ENCODE data around the gene RCAN1.
A peak's percentile ranks its signal among the peaks of the same experiment; 100 is the strongest.

RCAN1 gene

GRCh38 chr21:34536311-34536710 is 78.6 kb downstream of the RCAN1 start:
- DNase-seq = peak; percentile 48

DNA sequence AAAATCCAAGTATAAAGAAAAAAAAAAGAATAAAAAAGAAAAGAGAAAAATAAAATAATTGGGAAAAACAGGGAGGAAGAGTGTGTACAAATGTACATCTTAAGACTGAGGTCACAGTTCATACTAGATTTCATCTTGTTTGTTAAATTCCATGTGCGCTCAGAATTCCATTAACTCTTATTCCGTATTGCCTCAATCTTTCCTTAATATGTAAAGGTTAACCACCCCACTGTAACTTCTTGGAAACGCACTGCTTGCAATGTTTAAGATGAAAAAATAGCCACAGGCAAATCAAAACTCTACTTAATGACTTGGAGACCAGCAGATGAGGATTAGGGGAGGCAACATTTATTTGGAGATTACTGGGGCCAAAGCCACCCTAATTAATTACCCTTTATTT is 79.0 kb downstream of the RCAN1 start:
- DNase-seq = no peak

GRCh38 chr21:34534522-34534921 is 80.4 kb downstream of the RCAN1 start:
- peak; percentile 86 for DNase-seq

- DNase-seq = no peak
Measured at GRCh38 chr21:34533938-34534337, 81.0 kb downstream of the RCAN1 start.

DNA sequence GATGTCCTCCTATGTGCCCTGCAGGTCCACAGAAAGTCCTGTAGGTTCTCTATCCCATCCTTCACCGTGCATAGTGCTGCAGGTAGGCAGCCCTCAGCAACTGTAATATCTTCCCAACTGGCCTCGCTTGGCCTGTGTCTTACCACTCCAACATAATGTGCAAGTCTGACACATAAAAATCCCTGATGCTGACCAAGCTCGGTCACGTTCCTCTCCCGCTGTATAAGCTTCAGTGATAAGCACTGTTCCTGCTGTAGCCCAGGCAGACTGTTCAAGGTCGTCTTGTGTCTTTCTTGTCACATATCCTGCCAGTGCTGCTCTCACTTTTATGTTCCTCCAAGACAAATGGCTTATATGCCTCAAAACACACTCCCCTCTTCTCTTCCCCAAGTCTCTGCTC is 83.5 kb downstream of the RCAN1 start:
- no peak for DNase-seq

- DNase-seq = peak; percentile 97
Measured at GRCh38 chr21:34530261-34530660, 84.7 kb downstream of the RCAN1 start.

DNA sequence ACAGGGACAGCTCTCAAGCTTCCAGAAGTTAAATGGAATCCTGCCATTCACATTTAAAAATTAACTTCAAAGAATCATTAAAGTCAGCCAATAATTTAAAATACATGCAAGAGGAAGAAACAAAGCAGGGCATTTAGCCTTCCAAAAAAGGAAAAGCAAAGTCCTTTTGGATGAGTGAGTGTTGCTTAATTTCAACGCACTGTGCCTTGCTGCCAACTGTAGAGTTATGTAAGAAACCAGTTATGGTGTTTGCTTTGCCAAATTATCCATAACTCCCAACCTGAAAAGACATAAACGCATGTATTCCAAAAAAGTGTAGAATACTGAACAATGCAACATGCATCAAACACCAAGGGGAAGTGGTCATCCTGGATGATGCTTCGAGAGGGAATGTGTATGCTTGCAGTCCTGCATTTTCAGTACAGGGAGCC is 86.8 kb downstream of the RCAN1 start:
- DNase-seq = peak; percentile 56

DNA sequence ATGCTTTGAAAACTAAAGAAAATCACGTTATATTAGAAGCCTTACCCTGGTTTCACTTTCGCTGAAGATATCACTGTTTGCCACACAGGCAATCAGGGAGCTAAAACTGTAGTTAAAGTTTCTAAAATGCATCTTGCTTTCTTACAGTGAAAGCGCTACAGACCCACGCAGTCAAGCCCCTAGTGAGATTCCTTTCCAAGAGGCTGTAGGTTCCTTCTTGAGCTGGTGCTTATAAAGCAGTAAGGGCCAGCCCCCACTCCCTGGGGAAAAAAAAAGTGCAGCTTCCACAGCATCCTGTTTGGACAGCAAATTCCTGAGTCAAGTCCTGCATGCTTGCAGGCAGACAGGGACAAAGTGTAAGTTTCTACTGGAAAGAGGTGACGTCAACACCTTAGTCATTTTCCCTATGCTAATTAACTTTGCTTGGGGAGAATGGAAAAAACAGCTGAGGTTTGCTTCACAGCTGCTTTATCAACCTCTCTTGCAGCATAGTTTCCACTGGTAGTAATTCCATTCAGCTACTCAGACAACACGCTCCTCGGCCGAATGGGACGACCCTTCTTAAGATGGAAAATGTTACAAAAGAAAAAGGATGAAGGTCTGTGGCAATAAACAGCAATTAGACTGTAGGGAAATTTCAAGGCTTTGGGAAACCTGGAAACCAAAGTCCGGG is 88.2 kb downstream of the RCAN1 start:
- peak; percentile 100 for DNase-seq

GRCh38 chr21:34526241-34526617 is 88.7 kb downstream of the RCAN1 start:
- no peak for DNase-seq

GRCh38 chr21:34524646-34525601 is 90.0 kb downstream of the RCAN1 start:
- DNase-seq = peak; percentile 79

DNA sequence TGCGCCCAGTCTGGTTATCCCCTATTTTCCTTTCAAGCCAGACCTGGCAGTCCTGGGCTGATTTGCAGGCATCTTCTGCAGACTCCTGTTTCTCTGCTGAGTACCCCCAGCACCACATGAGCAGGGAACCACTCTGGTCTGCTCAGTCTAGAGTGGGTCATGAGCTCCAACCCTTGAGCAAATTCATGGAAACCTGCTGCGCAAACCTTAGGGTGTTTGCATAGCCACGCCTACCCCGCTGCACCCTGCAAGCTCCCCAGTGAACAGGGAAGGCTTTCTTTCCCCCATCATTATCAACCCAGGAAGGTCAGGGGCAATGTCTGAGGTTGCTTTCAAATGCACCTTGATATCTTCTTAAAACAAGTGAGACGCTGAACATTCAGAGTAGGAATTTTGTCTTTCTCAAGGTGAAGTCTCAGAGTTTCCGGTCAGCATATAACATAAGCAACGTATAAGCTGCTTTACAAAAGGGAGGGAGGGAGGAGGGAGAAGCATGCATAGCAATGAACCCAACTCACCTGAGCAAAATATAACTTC is 91.8 kb downstream of the RCAN1 start:
- DNase-seq = no peak

DNA sequence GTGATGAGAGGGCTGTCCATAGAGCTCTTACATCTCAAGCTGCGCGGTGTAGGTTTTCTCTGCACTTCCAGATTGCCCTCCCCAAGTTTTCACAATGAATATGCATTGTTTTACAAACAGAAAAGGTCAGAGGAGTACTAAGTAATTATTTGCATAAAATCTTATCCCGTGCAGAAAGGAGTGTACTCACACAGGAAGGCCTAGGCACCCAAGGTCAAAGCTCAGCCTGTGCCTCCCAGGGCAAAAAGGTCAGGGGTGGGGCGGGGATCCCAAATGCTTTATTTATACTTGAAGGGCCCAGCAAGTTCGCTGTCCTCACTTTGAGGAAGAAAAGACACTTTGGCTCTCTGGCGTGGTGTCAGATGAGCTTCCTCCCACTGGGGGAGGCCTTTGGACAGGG is 92.6 kb downstream of the RCAN1 start:
- no peak for DNase-seq

GRCh38 chr21:34521561-34521960 is 93.4 kb downstream of the RCAN1 start:
- DNase-seq = no peak

DNA sequence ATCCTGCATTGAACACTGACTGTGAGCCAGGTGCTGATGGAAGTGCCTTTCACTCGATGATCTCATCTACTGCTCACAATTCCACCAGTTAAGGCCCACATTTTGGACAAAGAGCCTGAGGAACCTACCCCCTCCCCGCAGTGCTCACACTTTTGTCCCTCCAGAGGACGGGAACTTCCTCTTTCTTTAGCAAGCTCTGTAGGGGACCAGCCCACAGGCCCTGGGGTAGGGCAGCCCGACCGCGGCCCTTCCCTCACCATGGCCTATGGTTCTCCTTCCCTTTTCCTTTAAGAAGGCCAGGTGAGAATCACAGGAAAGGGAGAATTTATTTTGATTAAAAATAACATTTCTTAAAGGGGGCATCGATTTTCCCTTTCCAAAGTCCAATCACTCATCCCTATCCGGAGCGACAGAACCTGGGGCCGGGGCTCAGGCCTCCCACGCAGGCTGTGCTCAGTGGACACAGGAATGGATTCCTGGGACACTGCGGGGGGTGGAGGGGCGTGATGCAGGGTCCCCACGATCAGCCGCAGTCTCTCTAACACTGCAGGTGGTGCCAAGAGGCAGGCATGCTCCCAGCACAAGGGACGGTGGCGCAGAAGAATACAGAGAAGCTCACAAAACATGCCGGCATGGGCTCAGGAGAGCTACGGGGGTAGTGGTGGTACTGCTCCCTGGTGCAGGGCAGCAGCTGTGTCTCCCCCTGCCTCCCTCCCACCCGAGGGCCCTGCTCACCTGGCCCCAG is 94.0 kb downstream of the RCAN1 start:
- DNase-seq = no peak

DNA sequence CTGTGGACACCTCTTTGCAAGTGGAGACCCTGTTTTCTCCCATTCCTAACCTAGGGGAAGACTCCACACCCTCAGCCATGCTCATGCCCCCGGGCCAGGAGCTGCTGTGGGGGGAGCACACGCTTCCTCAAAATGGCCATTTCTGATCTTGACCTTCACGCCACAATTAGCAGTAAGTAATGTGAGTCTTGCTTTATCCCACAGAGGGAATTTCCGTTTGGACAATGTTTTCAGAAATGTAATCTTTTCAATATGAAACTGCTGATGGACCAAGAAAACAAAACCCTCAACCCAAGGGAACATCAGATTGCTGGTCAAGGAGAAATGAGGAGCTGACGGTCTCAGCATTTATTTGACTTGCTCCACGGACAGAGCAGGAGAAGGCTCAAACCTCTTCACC is 94.6 kb downstream of the RCAN1 start:
- DNase-seq = no peak

- DNase-seq = no peak
Measured at GRCh38 chr21:34519694-34520093, 95.2 kb downstream of the RCAN1 start.

DNA sequence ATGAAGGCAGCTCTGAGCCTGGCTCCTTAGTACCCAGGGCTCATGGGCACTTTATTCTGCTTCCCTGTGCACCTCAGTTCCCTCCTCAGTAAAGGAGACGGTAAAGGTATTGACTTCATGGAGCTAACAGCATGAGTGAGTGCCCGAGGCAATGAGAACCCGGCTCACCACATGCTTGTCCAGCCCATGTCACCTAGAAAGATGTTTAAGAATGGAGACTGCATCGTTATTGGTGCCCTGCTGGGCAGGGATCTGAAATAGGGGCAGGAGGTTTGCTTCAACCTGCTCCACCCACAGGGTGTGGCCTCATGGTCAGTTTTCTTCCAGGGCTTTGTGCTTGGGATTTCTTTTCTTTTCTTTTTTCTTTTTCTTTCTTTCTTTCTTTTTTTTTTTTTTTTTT is 95.9 kb downstream of the RCAN1 start:
- no peak for DNase-seq

DNA sequence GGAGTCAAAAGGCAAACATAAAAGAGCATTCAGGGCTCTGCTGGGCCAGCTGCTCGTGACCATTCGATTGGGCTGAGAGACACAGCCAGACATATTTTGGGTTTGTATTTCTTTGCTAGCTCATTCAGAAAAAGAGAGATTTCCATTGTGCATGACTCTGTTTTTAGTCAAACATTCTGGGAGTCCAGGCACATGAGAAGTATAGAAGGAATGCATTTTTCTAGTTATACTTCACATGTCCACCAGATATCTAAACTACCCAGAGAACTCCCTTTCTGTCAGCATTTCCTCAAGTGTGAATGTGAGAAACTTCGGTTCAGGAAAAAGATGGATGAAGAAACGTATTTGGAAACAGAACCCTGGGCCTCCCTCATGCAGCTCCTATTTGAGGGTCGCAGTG is 96.6 kb downstream of the RCAN1 start:
- no peak for DNase-seq

DNA sequence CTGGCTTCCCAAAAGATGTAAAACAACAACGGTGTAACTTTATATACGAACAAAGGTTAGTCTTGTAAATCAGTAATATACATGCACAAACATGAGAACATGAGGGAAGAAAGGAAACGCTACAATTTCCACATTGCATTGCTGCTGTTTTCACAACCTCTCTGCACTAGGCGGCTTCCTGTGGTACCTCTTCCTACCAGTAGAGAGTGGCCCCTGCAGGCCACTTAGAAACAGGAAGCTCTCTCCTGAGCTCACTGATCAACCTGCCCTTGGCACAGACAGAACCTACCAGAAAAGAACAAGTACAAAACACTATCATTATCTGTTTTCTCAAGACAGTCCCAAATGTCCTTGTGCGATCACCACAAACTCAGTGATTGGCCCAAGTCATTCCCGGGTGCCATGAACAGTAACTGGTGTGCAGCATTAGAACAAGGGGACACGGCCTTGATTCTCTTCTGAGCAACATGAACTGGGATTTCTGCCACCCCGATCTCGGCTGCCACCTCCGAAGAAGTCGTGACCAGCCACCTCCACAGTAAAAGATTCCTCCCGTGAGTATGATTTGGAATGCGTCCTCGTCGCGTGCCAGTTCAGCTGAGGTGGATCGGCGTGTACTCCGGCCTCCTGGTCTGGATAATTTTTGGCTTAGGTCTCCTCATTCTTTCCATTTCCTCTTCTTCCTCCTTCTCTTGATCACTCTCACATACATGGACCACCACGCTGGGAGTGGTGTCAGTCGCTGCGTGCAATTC is 97.2 kb downstream of the RCAN1 start:
- no peak for DNase-seq

DNA sequence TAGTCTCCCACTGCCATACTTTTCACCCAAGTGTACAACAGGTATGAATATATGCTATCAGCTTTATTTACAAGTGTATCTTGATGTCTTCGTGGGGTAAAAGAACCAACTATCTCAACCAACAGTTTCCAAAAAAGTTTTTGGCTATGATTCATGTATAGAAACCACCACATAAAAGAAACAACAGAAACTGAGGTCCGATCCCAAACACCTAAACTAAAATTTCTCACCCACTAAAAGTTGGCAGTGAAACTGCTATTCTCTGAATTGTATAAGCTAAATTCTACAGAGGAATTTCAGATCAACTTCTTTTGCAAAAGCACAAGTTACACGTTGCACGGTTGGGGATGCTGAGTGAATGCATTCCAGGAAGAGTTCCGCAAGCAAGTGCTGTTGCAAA is 97.9 kb downstream of the RCAN1 start:
- DNase-seq = no peak

DNA sequence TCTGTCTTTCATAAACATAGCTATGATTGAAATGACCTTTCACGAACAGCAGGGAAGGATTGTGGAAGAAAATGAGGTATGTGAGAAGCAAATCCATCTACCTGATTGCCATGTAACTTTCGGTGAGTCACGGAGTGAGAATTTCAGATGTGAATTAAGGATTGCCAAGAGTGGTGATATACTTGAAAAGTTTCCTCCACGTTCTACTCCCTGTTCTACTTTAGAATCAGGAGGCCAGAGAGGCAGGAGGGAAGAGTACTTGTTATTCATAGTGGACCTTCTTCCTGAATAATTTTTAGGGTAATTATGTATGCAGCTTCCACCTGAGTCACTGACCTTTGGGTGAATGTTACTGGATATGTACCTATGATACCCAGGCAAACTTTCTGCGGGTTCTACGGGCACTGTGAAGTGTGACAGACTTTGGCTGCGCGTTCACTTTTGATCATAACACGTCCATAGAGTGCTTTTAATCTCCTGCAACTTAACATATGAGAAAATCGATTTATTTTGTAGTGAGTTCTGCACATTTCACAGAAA is 100.3 kb downstream of the RCAN1 start:
- DNase-seq = no peak

- no peak for DNase-seq
Measured at GRCh38 chr21:34513129-34513675, 101.7 kb downstream of the RCAN1 start.
